ENCODE data around the gene WNT8A. TPM values are rescaled to one million over a fixed set of nuclear protein-coding genes. Genes with fewer than 3 reads are reported as not detected.

WNT8A gene
- total RNA-seq, 1 experiment from 2014 or later: not detected

DNA sequence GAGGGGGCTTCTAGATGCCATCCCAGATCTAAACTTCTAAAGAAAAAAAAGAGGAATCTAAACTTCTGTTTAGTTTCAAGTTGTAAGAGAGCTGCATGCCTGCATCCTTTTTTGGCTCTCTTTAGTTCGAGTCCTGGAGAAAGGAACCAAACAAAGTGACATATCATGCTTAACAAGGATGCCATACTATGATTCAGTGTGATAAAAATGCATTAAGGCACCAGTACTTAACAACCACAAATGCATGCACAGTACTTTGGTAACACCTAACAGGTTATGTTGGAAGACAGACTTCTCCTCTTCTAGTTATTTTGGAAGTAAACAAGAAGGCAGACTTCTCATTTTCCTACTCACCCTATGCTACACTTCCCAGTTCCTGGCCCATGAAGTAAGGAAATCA lies 28.1 kb downstream of the WNT8A start:
- peaks cover 3% of the 10 kb centered on the region; the same call in 1 of the 2 replicates for H3K4me1 ChIP-seq (ENCODE audit: control insufficient read depth, insufficient read depth, low read length)
- POLR2A ChIA-PET: no interaction called here
- DNase-seq (ENCODE audit: low read depth, low spot score): no peak
- ATAC-seq: peak; percentile 62
- no peak overlapping the region for H3K27ac ChIP-seq (ENCODE audit: low read length)
- TF ChIP-seq TCF7L2 (IDR thresholded peaks at IDR 0.05; ENCODE audit: low read depth, low read length): no peak
- no peak for TF ChIP-seq SIN3A (IDR thresholded peaks at IDR 0.05; ENCODE audit: borderline replicate concordance, insufficient read depth, low read depth, low read length)
- TF ChIP-seq, protein P1, sequence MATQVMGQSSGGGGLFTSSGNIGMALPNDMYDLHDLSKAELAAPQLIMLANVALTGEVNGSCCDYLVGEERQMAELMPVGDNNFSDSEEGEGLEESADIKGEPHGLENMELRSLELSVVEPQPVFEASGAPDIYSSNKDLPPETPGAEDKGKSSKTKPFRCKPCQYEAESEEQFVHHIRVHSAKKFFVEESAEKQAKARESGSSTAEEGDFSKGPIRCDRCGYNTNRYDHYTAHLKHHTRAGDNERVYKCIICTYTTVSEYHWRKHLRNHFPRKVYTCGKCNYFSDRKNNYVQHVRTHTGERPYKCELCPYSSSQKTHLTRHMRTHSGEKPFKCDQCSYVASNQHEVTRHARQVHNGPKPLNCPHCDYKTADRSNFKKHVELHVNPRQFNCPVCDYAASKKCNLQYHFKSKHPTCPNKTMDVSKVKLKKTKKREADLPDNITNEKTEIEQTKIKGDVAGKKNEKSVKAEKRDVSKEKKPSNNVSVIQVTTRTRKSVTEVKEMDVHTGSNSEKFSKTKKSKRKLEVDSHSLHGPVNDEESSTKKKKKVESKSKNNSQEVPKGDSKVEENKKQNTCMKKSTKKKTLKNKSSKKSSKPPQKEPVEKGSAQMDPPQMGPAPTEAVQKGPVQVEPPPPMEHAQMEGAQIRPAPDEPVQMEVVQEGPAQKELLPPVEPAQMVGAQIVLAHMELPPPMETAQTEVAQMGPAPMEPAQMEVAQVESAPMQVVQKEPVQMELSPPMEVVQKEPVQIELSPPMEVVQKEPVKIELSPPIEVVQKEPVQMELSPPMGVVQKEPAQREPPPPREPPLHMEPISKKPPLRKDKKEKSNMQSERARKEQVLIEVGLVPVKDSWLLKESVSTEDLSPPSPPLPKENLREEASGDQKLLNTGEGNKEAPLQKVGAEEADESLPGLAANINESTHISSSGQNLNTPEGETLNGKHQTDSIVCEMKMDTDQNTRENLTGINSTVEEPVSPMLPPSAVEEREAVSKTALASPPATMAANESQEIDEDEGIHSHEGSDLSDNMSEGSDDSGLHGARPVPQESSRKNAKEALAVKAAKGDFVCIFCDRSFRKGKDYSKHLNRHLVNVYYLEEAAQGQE (IDR thresholded peaks at IDR 0.05; ENCODE audit: insufficient read depth in 1 of 2, low read depth in 2 of 2, low read length in 1 of 2): no peak
- TF ChIP-seq, protein P2, sequence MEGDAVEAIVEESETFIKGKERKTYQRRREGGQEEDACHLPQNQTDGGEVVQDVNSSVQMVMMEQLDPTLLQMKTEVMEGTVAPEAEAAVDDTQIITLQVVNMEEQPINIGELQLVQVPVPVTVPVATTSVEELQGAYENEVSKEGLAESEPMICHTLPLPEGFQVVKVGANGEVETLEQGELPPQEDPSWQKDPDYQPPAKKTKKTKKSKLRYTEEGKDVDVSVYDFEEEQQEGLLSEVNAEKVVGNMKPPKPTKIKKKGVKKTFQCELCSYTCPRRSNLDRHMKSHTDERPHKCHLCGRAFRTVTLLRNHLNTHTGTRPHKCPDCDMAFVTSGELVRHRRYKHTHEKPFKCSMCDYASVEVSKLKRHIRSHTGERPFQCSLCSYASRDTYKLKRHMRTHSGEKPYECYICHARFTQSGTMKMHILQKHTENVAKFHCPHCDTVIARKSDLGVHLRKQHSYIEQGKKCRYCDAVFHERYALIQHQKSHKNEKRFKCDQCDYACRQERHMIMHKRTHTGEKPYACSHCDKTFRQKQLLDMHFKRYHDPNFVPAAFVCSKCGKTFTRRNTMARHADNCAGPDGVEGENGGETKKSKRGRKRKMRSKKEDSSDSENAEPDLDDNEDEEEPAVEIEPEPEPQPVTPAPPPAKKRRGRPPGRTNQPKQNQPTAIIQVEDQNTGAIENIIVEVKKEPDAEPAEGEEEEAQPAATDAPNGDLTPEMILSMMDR (IDR thresholded peaks at IDR 0.05): no peak
- no peak for TF ChIP-seq POLR2AphosphoS5 (IDR thresholded peaks at IDR 0.05; ENCODE audit: low read depth, low read length)
- no peak overlapping the region for H3K4me3 ChIP-seq (ENCODE audit: low read depth in 2 of 2, low read length in 2 of 2)
- H3K36me3 ChIP-seq (ENCODE audit: control insufficient read depth, insufficient read depth, low read length): no peaks in the 10 kb centered on the region
- in situ Hi-C loops (cut with HindIII; ENCODE audit: low pct_unique_long_range_greater_than_20kb, low sequenced_read_pairs): no loop called here
- no peaks in the 10 kb centered on the region for H3K27me3 ChIP-seq (ENCODE audit: control insufficient read depth, insufficient read depth, low read length)
- no peaks in the 10 kb centered on the region for H3K9me3 ChIP-seq (ENCODE audit: control insufficient read depth, insufficient read depth, low read depth, low read length)
- BruUV-seq (replicated peaks): no TSS peak
- CTCF ChIA-PET: no interaction called here
- intact Hi-C loops (cut with micrococcal nuclease; ENCODE audit: unreplicated experiment): no loop called here

DNA sequence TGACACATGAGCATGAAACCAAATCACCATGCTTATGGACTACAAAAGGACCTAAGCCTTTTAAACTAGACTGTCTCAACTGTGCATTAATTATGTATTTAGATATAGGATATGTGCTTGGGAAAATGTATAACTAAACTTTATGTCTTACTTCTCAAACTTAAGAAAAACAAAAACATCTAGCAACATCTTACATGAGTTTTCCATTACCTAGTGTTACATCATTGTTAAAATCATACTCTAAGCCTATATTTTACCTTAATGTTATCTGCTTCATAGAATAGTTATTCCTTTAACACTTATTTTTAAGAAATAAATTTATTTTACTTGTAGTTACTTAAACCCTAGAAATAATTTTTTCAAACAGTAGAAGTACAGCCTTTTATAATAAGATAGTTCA lies 31.4 kb downstream of the WNT8A start:
- POLR2A ChIA-PET: no interaction called here
- H3K9me3 ChIP-seq (ENCODE audit: control insufficient read depth, insufficient read depth, low read depth, low read length): no peaks in the 10 kb centered on the region
- intact Hi-C loops (cut with micrococcal nuclease; ENCODE audit: unreplicated experiment): no loop called here
- TF ChIP-seq TCF7L2 (IDR thresholded peaks at IDR 0.05; ENCODE audit: low read depth, low read length) (no peak), SIN3A (IDR thresholded peaks at IDR 0.05; ENCODE audit: borderline replicate concordance, insufficient read depth, low read depth, low read length) (no peak), POLR2AphosphoS5 (IDR thresholded peaks at IDR 0.05; ENCODE audit: low read depth, low read length) (no peak)
- TF ChIP-seq, protein P2 (IDR thresholded peaks at IDR 0.05): no peak
- TF ChIP-seq, protein P1 (IDR thresholded peaks at IDR 0.05; ENCODE audit: insufficient read depth in 1 of 2, low read depth in 2 of 2, low read length in 1 of 2): no peak
- ATAC-seq (no peak), DNase-seq (ENCODE audit: low read depth, low spot score) (no peak)
- H3K4me1 ChIP-seq (ENCODE audit: control insufficient read depth, insufficient read depth, low read length): peaks cover 3% of the 10 kb centered on the region; the same call in 1 of the 2 replicates
- no peaks in the 10 kb centered on the region for H3K36me3 ChIP-seq (ENCODE audit: control insufficient read depth, insufficient read depth, low read length)
- no peak overlapping the region for H3K4me3 ChIP-seq (ENCODE audit: low read depth in 2 of 2, low read length in 2 of 2)
- in situ Hi-C loops (cut with HindIII; ENCODE audit: low pct_unique_long_range_greater_than_20kb, low sequenced_read_pairs): no loop called here
- no peaks in the 10 kb centered on the region for H3K27me3 ChIP-seq (ENCODE audit: control insufficient read depth, insufficient read depth, low read length)
- no peak overlapping the region for H3K27ac ChIP-seq (ENCODE audit: low read length)
- CTCF ChIA-PET: no interaction called here
- no TSS peak for BruUV-seq (replicated peaks)
